Measurements from ENCODE around the gene ZNF555.

The ZNF555 gene

DNA sequence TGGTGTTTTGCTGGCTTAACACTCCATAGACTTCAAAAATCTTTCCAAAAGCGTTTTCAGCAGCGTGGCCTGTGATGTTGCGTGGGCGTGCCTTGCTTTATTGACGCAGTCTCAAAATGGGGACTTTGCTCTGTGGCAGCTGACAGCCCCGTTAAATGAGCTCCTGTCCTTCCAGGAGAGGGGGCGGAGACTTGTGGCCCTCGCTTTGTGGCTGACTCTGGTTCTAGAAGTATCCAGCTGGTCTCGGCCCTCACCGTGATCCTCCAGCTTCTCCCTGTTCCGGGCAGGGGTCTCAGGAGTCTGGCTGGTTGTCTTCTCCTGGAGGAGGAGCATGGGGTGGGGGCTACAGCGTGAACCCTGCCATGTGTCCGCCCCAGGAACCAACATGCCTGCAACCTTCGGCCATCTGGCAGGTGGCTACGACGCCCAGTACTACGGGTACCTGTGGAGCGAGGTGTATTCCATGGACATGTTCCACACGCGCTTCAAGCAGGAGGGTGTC lies 30.0 kb upstream of the ZNF555 start (continued):
- TF ChIP-seq, protein P1, sequence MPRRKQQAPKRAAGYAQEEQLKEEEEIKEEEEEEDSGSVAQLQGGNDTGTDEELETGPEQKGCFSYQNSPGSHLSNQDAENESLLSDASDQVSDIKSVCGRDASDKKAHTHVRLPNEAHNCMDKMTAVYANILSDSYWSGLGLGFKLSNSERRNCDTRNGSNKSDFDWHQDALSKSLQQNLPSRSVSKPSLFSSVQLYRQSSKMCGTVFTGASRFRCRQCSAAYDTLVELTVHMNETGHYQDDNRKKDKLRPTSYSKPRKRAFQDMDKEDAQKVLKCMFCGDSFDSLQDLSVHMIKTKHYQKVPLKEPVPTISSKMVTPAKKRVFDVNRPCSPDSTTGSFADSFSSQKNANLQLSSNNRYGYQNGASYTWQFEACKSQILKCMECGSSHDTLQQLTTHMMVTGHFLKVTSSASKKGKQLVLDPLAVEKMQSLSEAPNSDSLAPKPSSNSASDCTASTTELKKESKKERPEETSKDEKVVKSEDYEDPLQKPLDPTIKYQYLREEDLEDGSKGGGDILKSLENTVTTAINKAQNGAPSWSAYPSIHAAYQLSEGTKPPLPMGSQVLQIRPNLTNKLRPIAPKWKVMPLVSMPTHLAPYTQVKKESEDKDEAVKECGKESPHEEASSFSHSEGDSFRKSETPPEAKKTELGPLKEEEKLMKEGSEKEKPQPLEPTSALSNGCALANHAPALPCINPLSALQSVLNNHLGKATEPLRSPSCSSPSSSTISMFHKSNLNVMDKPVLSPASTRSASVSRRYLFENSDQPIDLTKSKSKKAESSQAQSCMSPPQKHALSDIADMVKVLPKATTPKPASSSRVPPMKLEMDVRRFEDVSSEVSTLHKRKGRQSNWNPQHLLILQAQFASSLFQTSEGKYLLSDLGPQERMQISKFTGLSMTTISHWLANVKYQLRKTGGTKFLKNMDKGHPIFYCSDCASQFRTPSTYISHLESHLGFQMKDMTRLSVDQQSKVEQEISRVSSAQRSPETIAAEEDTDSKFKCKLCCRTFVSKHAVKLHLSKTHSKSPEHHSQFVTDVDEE (CRISPR knock-in tag; IDR thresholded peaks at IDR 0.05): no peak
- TF ChIP-seq ZNF565 (CRISPR knock-in tag; conservative IDR thresholded peaks at IDR 0.05; ENCODE audit: low read depth) (no peak), ESRRG (CRISPR knock-in tag; IDR thresholded peaks at IDR 0.05) (no peak), ZFP3 (CRISPR knock-in tag; IDR thresholded peaks at IDR 0.05) (no peak), ARNTL (CRISPR knock-in tag; IDR thresholded peaks at IDR 0.05; ENCODE audit: borderline replicate concordance, low read depth) (no peak)

DNA sequence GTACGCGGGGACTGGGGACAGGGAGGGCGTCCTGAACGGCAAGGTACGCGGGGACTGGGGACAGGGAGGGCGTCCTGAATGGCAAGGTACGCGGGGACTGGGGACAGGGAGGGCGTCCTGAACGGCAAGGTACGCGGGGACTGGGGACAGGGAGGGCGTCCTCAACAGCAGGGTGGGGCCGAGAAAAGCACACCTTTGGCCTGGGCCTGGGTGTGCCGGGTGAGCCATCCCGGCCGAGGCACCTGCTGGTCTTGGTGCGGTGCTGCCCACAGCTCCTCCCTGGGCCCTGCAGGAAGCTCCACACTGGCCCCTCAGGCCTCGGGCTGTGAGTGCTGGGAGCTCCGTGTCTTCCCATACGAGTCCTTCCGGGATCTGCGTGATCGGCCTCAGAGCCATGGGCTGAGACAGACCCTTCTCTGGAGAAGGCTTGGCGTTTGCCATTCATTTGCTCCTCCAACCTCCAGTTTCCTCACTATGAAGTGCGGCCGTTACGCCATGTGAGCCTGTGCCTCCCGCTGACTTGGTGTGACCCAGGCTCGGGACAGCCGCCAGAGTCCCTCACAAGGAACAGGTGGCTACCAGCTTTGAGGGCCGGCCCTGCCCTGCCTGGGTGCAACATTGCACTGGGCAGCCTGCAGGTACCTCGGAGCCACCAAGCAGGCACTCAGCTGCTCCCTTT lies 29.4 kb upstream of the ZNF555 start:
- no peak for ATAC-seq
- no peak for TF ChIP-seq TCF4 (CRISPR knock-in tag; IDR thresholded peaks at IDR 0.05; ENCODE audit: borderline replicate concordance)
- TF ChIP-seq, protein P2, sequence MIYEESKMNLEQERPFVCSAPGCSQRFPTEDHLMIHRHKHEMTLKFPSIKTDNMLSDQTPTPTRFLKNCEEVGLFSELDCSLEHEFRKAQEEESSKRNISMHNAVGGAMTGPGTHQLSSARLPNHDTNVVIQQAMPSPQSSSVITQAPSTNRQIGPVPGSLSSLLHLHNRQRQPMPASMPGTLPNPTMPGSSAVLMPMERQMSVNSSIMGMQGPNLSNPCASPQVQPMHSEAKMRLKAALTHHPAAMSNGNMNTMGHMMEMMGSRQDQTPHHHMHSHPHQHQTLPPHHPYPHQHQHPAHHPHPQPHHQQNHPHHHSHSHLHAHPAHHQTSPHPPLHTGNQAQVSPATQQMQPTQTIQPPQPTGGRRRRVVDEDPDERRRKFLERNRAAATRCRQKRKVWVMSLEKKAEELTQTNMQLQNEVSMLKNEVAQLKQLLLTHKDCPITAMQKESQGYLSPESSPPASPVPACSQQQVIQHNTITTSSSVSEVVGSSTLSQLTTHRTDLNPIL (CRISPR knock-in tag; IDR thresholded peaks at IDR 0.05; ENCODE audit: low read depth): no peak
- TF ChIP-seq, protein P1 (CRISPR knock-in tag; IDR thresholded peaks at IDR 0.05): no peak

DNA sequence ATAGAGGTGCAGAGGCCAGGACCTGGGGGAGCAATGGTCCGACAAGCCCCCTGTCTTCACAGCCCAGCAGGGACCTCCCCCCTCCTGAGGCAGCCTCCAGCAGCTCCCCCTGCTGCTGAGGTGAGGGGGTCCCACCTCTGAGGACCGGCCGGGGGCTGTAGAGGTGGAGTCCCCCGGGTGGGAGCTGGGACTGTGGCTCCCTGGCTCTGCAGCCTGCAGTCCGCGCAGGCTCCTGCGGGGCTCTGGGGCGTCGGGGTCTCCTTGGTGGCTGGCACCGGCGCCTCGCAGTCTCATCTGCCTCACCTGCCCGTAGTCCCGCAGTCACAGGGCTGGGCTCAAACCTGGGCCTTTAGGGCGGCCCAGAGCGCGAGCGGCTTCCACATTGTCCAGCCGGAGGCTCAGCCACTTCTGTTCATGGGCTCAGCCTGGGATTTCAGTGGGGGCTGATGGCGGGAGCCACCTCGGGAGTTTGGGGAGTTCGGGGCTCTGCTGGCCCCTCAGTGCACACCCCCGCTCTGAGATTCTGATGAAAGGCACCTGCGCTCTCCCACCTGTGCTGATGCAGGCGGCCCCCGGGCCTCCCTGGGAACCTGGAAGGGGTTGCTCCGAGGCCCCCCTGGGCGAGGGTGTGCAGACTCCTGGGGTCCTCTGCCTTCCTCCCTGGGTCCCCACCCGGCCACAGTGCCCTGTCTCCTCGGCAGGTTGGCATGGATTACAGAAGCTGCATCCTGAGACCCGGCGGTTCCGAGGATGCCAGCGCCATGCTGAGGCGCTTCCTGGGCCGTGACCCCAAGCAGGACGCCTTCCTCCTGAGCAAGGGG lies 28.7 kb upstream of the ZNF555 start:
- no peak for ATAC-seq
- TF ChIP-seq GLIS3 (CRISPR knock-in tag; IDR thresholded peaks at IDR 0.05): no peak
- TF ChIP-seq CSDC2 (CRISPR knock-in tag; IDR thresholded peaks at IDR 0.05): no peak
- TF ChIP-seq PPARA (CRISPR knock-in tag; IDR thresholded peaks at IDR 0.05; ENCODE audit: borderline replicate concordance): no peak
- TF ChIP-seq ZFP30 (CRISPR knock-in tag; IDR thresholded peaks at IDR 0.05): no peak
- TF ChIP-seq, protein P1 (CRISPR knock-in tag; IDR thresholded peaks at IDR 0.05): no peak
- no peak for TF ChIP-seq TOX (CRISPR knock-in tag; IDR thresholded peaks at IDR 0.05; ENCODE audit: borderline replicate concordance)
- TF ChIP-seq, protein P3, sequence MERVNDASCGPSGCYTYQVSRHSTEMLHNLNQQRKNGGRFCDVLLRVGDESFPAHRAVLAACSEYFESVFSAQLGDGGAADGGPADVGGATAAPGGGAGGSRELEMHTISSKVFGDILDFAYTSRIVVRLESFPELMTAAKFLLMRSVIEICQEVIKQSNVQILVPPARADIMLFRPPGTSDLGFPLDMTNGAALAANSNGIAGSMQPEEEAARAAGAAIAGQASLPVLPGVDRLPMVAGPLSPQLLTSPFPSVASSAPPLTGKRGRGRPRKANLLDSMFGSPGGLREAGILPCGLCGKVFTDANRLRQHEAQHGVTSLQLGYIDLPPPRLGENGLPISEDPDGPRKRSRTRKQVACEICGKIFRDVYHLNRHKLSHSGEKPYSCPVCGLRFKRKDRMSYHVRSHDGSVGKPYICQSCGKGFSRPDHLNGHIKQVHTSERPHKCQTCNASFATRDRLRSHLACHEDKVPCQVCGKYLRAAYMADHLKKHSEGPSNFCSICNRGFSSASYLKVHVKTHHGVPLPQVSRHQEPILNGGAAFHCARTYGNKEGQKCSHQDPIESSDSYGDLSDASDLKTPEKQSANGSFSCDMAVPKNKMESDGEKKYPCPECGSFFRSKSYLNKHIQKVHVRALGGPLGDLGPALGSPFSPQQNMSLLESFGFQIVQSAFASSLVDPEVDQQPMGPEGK (CRISPR knock-in tag; IDR thresholded peaks at IDR 0.05; ENCODE audit: borderline replicate concordance): no peak
- no peak for TF ChIP-seq ISL1 (CRISPR knock-in tag; IDR thresholded peaks at IDR 0.05)
- no peak for TF ChIP-seq ZFP3 (CRISPR knock-in tag; IDR thresholded peaks at IDR 0.05)
- no peak for TF ChIP-seq SNAI2 (CRISPR knock-in tag; IDR thresholded peaks at IDR 0.05)
- TF ChIP-seq, protein P2 (CRISPR knock-in tag; IDR thresholded peaks at IDR 0.05; ENCODE audit: low read depth): no peak
- TF ChIP-seq RARB (CRISPR knock-in tag; IDR thresholded peaks at IDR 0.05): no peak
- TF ChIP-seq ZNF565 (CRISPR knock-in tag; conservative IDR thresholded peaks at IDR 0.05; ENCODE audit: low read depth): no peak
